ENCODE results near the gene ANKRD9. TPM values are rescaled to one million over a fixed set of nuclear protein-coding genes. Genes with fewer than 3 reads are reported as not detected.

Gene ANKRD9
- total and polyA plus RNA-seq, 9 of the 15 experiments (the other 6 are each of a cell fraction or from before 2014, with no cell fraction given) = 0.04 to 32.9 (median 5.3) TPM

DNA sequence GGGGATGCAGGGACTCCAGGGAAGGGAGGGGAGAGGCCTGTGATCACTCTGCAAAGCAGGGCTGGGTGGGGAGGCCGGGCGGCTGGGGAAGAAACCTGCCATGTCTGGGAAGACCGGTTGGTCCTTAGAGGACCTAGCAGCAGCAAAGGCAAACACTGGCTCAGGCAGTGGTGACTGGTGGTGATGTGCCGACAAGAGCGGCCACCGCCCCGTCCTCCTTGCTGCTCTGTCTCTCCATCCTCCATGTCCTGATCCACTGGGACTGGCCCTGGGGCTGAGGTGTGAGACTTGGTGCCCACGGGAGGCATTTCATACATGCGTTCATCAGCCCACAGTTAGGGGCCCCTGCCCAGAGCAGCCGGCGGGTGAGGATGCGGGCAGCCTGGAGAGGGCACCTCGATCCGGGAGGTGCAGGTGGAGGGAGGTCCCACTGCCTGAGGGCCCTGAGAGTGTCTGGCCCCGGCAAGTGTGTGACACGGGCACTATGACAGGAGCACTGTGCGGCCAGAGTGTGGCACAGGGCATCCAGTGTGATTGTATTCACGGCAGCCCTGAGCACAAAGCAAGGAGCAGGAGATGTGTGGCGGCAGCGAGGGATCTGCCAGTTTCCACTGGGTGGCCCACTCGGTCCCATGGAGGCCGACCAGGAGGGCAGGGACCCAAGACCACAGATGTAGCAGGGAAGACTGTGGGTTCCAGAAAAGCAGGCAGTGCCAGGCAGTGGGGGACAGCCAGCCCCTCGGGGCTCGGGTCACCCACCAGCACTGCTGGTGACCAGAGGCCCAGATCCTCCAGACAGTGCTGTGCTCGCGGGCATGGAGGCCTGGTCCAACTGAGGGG is 13.9 kb downstream of the ANKRD9 start (continued):
- no peak for TF ChIP-seq PCBP2 (IDR thresholded peaks at IDR 0.05; ENCODE audit: low read depth, low read length, poor library complexity, severe bottlenecking)
- no peak for TF ChIP-seq FOXK2 (conservative IDR thresholded peaks at IDR 0.05 in 1 of 2, IDR thresholded peaks at IDR 0.05 in 1 of 2; ENCODE audit: low read depth in 2 of 2)
- no peak for TF ChIP-seq XRCC3 (IDR thresholded peaks at IDR 0.05)
- TF ChIP-seq CBX3 (IDR thresholded peaks at IDR 0.05; ENCODE audit: borderline replicate concordance in 1 of 2, low read length in 2 of 2) = no peak

GRCh38 chr14:102493585-102493984 is 16.0 kb downstream of the ANKRD9 start:
- no peak for TF ChIP-seq PHF21A (IDR thresholded peaks at IDR 0.05; ENCODE audit: borderline replicate concordance, low read depth)
- no peak for TF ChIP-seq SNIP1 (IDR thresholded peaks at IDR 0.05; ENCODE audit: low read depth)
- no peak for TF ChIP-seq CSDE1 (IDR thresholded peaks at IDR 0.05)
- TF ChIP-seq TEAD1 (CRISPR knock-in tag; IDR thresholded peaks at IDR 0.05) = no peak
- TF ChIP-seq MYC (IDR thresholded peaks at IDR 0.05; ENCODE audit: low read depth, low read length) = no peak
- no peak for TF ChIP-seq MYC (CRISPR knock-in tag; IDR thresholded peaks at IDR 0.05; ENCODE audit: borderline replicate concordance, low read depth)
- no peak for TF ChIP-seq RBM14 (IDR thresholded peaks at IDR 0.05; ENCODE audit: borderline replicate concordance, insufficient read depth, low read depth, low read length)
- no peak for TF ChIP-seq CC2D1A (IDR thresholded peaks at IDR 0.05)
- TF ChIP-seq NFIX (CRISPR knock-in tag; IDR thresholded peaks at IDR 0.05; ENCODE audit: low read depth) = no peak
- TF ChIP-seq CCNT2 (IDR thresholded peaks at IDR 0.05; ENCODE audit: borderline replicate concordance, extremely low read depth, insufficient read length, low read depth, low read length) = no peak
- no peak for TF ChIP-seq CAMTA2 (CRISPR knock-in tag; conservative IDR thresholded peaks at IDR 0.05)
- TF ChIP-seq, protein P1, sequence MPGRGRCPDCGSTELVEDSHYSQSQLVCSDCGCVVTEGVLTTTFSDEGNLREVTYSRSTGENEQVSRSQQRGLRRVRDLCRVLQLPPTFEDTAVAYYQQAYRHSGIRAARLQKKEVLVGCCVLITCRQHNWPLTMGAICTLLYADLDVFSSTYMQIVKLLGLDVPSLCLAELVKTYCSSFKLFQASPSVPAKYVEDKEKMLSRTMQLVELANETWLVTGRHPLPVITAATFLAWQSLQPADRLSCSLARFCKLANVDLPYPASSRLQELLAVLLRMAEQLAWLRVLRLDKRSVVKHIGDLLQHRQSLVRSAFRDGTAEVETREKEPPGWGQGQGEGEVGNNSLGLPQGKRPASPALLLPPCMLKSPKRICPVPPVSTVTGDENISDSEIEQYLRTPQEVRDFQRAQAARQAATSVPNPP (IDR thresholded peaks at IDR 0.05; ENCODE audit: borderline replicate concordance, insufficient read depth, insufficient read length) = no peak
- FAIRE-seq (no peak), DNase-seq (ENCODE audit: extremely low read depth in 1 of 4, low spot score in 3 of 4) (no peak), ATAC-seq (no peak)
- in situ Hi-C loops (cut with MboI) (no loop called here), intact Hi-C loops (cut with micrococcal nuclease) (no loop called here)
- H3K4me3 ChIP-seq = no peak overlapping the region
- no peak overlapping the region for H3K9ac ChIP-seq (ENCODE audit: insufficient read depth in 1 of 2, low read depth in 2 of 2, low read length in 2 of 2)
- POLR2A ChIA-PET = interaction anchor here (1.0 kb wide), 1 partner anchor 11 kb away, joined by 3 read pairs; no protein-coding TSS in a partner anchor
- H3K9me3 ChIP-seq (replicated peaks; ENCODE audit: control insufficient read depth, insufficient read depth, low read depth, low read length) = no peaks in the 10 kb centered on the region
- no peaks in the 10 kb centered on the region for H3K27me3 ChIP-seq (ENCODE audit: control insufficient read depth in 2 of 2, insufficient read depth in 2 of 2, low read length in 2 of 2)
- no peaks in the 10 kb centered on the region for H3K9me1 ChIP-seq (ENCODE audit: control insufficient read depth, insufficient read depth, low read length)
- H3K27ac ChIP-seq (ENCODE audit: extremely low read depth, low read depth, low read length) = no peak overlapping the region
- WGBS (ENCODE audit: insufficient coverage, low coverage, missing lambda C conversion rate) = 56% methylated on average over 12 of the region's 15 CpGs
- H2AFZ ChIP-seq (ENCODE audit: low read depth, low read length) = no peak overlapping the region
- CTCF ChIA-PET (ENCODE audit: low intra/inter-chr PET ratio) = no interaction called here
- no peak overlapping the region for H3K4me2 ChIP-seq (ENCODE audit: insufficient read depth, low read length)
- H3K36me3 ChIP-seq (ENCODE audit: control insufficient read depth, insufficient read depth, low read length) = no peaks in the 10 kb centered on the region
- H3K4me1 ChIP-seq (replicated peaks in 1 of 2; ENCODE audit: control insufficient read depth in 2 of 2, insufficient read depth in 2 of 2, low read length in 2 of 2) = peaks cover 3 to 46% of the 10 kb centered on the region in 2 experiments; a peak in 3 of 5 replicates
- H4K20me1 ChIP-seq (replicated peaks; ENCODE audit: control insufficient read depth, insufficient read depth, low read length) = no peaks in the 10 kb centered on the region
- no peaks in the 10 kb centered on the region for H3K79me2 ChIP-seq (ENCODE audit: control insufficient read depth, insufficient read depth, low read length)
- BruUV-seq (replicated peaks) = no TSS peak
